Hindlimb muscle (tissue), 1 donor: ENCODE data around the gene NEURL3. TPM values are rescaled to one million over a fixed set of nuclear protein-coding genes. Genes with fewer than 3 reads are reported as not detected.

Source experiments
- DNase-seq: peaks from one replicate; pipeline ENCODE4 v3.0.0-alpha.2; 2013
- polyA plus RNA-seq: library from polyadenylated mRNA; unstranded; fragments of 120-200 nt; gene quantifications from one replicate; pipeline ENCODE4 v1.2.1, GENCODE V29; 2013; ENCODE audit not compliant: insufficient read length

NEURL3 gene
- polyA plus RNA-seq, 1 donor, result 0.22 TPM

GRCh38 chr2:96539215-96539920 is 34.2 kb upstream of the NEURL3 start:
- no peak for DNase-seq

- no peak for DNase-seq
Measured at GRCh38 chr2:96538487-96539214, 33.5 kb upstream of the NEURL3 start.

GRCh38 chr2:96537734-96538486 is 32.8 kb upstream of the NEURL3 start:
- no peak for DNase-seq

GRCh38 chr2:96537066-96537733 is 32.0 kb upstream of the NEURL3 start:
- DNase-seq, result peak; percentile 65

GRCh38 chr2:96536445-96537065 is 31.4 kb upstream of the NEURL3 start, which contains the start of gene ARID5A:
TSS of gene ARID5A (plus strand) at chr2:96536752. CDS start at chr2:96536827, 75 bp downstream.
- peak; percentile 92 for DNase-seq

- DNase-seq, result no peak
Measured at GRCh38 chr2:96535331-96535730, 30.2 kb upstream of the NEURL3 start.

GRCh38 chr2:96534701-96535181 is 29.6 kb upstream of the NEURL3 start:
- no peak for DNase-seq

- no peak for DNase-seq
Measured at GRCh38 chr2:96534141-96534540, 29.0 kb upstream of the NEURL3 start.

GRCh38 chr2:96533292-96534073 is 28.3 kb upstream of the NEURL3 start:
- peak; percentile 72 for DNase-seq

- no peak for DNase-seq
Measured at GRCh38 chr2:96532641-96533291, 27.6 kb upstream of the NEURL3 start.

GRCh38 chr2:96531872-96532505 is 26.8 kb upstream of the NEURL3 start:
- peak; percentile 92 for DNase-seq

GRCh38 chr2:96531366-96531765 is 26.2 kb upstream of the NEURL3 start:
- DNase-seq, result no peak

- no peak for DNase-seq
Measured at GRCh38 chr2:96530474-96531357, 25.6 kb upstream of the NEURL3 start.

GRCh38 chr2:96530144-96530430 is 24.9 kb upstream of the NEURL3 start:
- DNase-seq, result no peak

- DNase-seq, result no peak
Measured at GRCh38 chr2:96529376-96530143, 24.4 kb upstream of the NEURL3 start.

GRCh38 chr2:96528700-96529375 is 23.7 kb upstream of the NEURL3 start:
- DNase-seq, result no peak

- peak; percentile 43 for DNase-seq
Measured at GRCh38 chr2:96528006-96528699, 23.0 kb upstream of the NEURL3 start.
